C4-2B (cell line): ENCODE data around the gene SPTA1.

Experiments
- CTCF ChIP-seq: fragments of 450-650 bp; conservative IDR thresholded peaks from 2 replicates; pipeline ENCODE4 v1.5.1; 2017; ENCODE audit warnings: mild to moderate bottlenecking
- ZFX ChIP-seq: fragments of 450-650 bp; IDR thresholded peaks from 2 replicates; pipeline ENCODE4 v1.6.1; 2017

DNA sequence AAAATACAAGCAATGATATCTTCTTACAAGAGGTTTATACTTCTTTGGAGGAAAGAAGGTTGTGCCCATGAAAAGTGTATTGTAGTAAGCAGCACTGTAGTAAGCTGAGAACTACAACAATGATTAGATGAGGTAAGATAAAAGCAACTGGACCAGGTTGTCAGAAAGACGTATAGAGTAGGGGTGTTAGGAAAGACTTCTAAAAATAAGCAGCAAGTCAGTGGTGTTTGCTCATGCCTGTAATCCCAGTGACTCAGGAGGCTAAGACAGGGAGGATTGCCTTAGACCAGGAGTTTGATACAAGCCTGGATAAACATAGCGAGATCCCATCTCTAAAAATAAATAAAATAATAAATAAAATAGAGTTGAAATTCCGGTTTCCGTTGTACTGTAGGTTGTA lies 102.6 kb downstream of the SPTA1 start:
- TF ChIP-seq CTCF: no peak
- no peak for TF ChIP-seq ZFX
